GM12874 (cell line): ENCODE data around the gene OAS2.

Source experiments
- TF ChIP-seq, protein P1 (sequence below): IDR thresholded peaks from 2 replicates; pipeline ENCODE4 v1.5.1; 2011; ENCODE audit warnings: low read depth, mild to moderate bottlenecking, control low read depth, low read length, moderate library complexity; ENCODE audit not compliant: insufficient read depth

The OAS2 gene

DNA sequence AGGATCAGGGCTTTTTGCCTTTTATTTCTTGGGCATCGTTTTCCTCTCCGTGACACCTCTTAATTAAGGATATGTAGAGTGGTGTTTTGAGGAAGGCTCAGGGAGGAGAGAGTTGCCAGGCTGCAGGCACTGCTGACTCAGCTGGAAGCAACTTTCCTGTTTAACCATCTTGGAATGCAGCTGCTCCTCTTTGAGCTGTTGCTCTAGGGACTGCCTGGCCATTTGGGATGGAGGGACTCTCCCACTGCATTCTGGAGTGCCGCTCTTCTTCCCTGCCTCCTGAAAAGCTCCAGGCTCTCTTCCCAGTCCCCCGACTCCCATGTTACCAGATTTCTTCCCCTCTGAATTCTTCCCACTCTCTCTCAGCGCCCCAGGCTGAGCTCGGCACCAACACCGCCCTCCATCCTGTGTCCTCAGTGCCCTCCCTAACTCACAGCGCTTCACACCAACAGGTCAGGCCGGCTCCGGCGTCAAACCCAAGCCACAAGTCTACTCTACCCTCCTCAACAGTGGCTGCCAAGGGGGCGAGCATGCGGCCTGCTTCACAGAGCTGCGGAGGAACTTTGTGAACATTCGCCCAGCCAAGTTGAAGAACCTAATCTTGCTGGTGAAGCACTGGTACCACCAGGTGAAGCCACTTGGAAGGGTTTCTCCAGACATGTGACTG, 34.2 kb upstream of the OAS2 start:
- TF ChIP-seq, protein P1, sequence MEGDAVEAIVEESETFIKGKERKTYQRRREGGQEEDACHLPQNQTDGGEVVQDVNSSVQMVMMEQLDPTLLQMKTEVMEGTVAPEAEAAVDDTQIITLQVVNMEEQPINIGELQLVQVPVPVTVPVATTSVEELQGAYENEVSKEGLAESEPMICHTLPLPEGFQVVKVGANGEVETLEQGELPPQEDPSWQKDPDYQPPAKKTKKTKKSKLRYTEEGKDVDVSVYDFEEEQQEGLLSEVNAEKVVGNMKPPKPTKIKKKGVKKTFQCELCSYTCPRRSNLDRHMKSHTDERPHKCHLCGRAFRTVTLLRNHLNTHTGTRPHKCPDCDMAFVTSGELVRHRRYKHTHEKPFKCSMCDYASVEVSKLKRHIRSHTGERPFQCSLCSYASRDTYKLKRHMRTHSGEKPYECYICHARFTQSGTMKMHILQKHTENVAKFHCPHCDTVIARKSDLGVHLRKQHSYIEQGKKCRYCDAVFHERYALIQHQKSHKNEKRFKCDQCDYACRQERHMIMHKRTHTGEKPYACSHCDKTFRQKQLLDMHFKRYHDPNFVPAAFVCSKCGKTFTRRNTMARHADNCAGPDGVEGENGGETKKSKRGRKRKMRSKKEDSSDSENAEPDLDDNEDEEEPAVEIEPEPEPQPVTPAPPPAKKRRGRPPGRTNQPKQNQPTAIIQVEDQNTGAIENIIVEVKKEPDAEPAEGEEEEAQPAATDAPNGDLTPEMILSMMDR, result no peak

DNA sequence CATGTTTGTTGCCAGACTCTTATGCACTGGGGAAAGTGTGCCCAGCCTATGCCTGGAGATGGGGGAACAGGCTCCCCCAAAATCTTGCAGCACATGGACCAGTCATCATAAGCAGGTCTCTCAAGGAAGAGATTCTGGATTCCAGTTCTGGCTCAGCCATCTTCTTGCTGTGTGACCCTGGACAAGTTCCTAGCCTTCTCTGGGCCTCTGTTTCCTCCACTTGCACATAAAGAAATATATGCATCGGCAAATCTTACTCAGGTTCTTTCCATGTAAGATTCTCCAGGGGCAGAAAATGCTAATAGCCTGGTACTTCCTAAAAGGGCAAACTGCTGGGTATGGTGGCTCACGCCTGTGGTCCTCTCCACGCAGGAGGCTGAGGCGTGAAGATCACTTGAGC, 32.8 kb upstream of the OAS2 start:
- TF ChIP-seq, protein P1, result no peak

DNA sequence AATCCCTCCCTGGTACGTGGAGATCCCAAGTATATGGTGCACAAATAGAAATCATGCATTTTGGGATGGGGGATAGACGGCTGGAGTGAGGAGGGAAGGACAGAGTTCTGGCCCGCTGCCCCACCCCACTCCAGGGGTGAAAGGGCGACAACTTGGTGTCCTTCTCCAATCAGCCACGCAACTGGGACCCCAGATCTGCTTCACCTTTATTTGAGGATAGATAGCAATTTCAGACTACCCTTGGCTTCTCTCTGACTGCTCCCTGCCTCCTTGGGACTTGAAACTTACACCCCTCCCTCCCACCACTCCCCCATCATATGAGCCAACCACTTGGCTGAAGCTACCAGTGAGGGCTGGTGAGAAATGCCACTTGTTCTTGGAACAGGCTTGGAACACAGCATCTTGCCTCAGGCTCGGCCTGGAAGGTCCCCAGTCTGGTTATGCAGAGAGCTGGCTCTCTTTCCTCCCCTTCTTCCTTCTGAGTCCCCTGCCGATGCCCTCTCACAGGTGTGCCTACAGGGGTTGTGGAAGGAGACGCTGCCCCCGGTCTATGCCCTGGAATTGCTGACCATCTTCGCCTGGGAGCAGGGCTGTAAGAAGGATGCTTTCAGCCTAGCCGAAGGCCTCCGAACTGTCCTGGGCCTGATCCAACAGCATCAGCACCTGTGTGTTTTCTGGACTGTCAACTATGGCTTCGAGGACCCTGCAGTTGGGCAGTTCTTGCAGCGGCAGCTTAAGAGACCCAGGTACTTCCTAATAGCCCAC, 31.9 kb upstream of the OAS2 start:
- TF ChIP-seq, protein P1, result no peak

DNA sequence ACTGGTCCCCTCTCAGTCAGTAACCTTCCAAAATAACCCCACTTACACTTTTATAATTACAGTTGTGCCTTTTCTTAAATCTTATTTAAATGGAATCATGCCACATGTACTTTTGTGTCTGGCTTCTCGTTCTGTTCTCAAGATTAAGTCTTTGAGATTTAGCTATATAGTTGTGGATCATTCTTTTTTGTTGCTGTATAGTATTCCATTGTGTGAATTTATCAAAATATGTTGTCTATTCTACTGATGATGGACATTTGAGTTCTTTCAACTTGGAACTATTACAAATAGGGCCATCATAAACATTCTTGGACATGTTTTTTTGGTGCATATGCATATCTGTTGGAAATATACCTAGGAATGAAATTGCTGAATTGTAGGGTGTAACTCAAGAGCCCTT, 31.0 kb upstream of the OAS2 start:
- TF ChIP-seq, protein P1, result no peak

DNA sequence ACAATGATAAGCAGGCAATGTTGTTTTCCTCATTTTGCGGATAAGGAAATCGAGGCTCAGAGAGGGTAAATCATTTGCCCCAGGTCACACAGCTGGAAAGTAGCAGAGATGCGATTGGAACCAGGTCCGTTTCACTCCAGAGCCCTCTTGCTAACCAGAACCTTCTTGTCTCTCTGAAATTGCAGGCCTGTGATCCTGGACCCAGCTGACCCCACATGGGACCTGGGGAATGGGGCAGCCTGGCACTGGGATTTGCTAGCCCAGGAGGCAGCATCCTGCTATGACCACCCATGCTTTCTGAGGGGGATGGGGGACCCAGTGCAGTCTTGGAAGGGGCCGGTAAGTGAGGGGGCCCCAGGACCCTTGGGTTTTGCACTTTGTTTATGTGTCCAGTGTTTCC, 30.6 kb upstream of the OAS2 start:
- TF ChIP-seq, protein P1, result no peak

DNA sequence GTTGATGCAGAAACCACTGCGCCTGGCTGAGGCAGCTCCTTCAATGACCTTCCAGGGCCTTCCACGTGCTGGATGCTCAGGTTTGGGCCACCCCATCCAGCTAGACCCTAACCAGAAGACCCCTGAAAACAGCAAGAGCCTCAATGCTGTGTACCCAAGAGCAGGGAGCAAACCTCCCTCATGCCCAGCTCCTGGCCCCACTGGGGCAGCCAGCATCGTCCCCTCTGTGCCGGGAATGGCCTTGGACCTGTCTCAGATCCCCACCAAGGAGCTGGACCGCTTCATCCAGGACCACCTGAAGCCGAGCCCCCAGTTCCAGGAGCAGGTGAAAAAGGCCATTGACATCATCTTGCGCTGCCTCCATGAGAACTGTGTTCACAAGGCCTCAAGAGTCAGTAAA, 29.5 kb upstream of the OAS2 start:
- TF ChIP-seq, protein P1, result no peak

DNA sequence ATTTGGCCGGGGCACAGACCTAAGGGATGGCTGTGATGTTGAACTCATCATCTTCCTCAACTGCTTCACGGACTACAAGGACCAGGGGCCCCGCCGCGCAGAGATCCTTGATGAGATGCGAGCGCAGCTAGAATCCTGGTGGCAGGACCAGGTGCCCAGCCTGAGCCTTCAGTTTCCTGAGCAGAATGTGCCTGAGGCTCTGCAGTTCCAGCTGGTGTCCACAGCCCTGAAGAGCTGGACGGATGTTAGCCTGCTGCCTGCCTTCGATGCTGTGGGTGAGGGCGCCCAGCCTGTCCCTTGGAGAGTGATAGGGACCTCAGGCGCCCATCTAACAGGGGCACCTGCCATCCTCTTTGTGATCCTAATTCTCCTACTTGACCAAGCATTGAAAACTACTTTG, 27.6 kb upstream of the OAS2 start:
- TF ChIP-seq, protein P1, result no peak
